GM12878 (cell line): Measurements from ENCODE around the gene ALG10B. TPM values are rescaled to one million over a fixed set of nuclear protein-coding genes. Genes with fewer than 3 reads are reported as not detected.

Experiments
- ATAC-seq: fragments of 200-7000 bp; cut with Tn5 transposase; 3 replicates; pipeline ENCODE4 v1.9.1; 2020; ENCODE audit warnings: mild to moderate bottlenecking, moderate library complexity
- BruUV-seq: library from RNA; stranded (reverse); fragments of 400-500 nt; replicated peaks from 2 replicates; lab custom pipeline; 2021; lab: Mats Ljungman, UMichigan
- CTCF ChIA-PET: fragments of 300-600 bp; sonication (Branson Sonifier 250); formaldehyde crosslinking; extraction: SDS; loops from one replicate; lab custom pipeline; 2021; ENCODE audit warnings: inconsistent platforms; lab: Yijun Ruan, JAX
- POLR2A ChIA-PET: fragments of 350-600 bp; formaldehyde crosslinking; extraction: SDS; loops from one replicate; lab custom pipeline; 2021; ENCODE audit warnings: inconsistent platforms; lab: Charles Lee
- RAD21 ChIA-PET: fragments of 300-600 bp; sonication (Branson Sonifier 250); formaldehyde crosslinking; loops from one replicate; lab custom pipeline; 2023; ENCODE audit warnings: antibody characterized with exemption; ENCODE audit not compliant: unreplicated experiment; lab: Charles Lee
- SMC1A ChIA-PET: fragments of 300-600 bp; sonication (Branson Sonifier 250); formaldehyde crosslinking; loops from one replicate; lab custom pipeline; 2023; ENCODE audit not compliant: unreplicated experiment, uncharacterized antibody; lab: Charles Lee
- DNase-seq: peaks from one replicate; pipeline ENCODE4 v3.0.0-alpha.2; 2011; ENCODE audit warnings: low read depth, low spot score
- FAIRE-seq: peaks from 3 replicates; lab custom pipeline; 2011; peaks lifted over from hg19 to GRCh38; lab: Jason Lieb, UNC
- H2AFZ ChIP-seq: 2 replicates; pipeline ENCODE4 v1.6.0; 2011; ENCODE audit warnings: low read depth, low read length, control low read depth; ENCODE audit not compliant: control insufficient read depth
- H3K27ac ChIP-seq: 2 replicates; pipeline ENCODE4 v1.5.1; 2011; ENCODE audit warnings: control low read depth; ENCODE audit not compliant: control insufficient read depth, insufficient read depth
- H3K27me3 ChIP-seq, 2 experiments: replicated peaks in 1 of 2; 2 replicates each; pipeline versions ENCODE4 v1.6.0 to v1.6.1; 2011; ENCODE audit warnings: low read length in 1 of 2; ENCODE audit not compliant: control insufficient read depth in 2 of 2, insufficient read depth in 2 of 2
- H3K36me3 ChIP-seq, 2 experiments: 2 replicates each; pipeline ENCODE4 v1.5.1; 2011; ENCODE audit warnings: low read length in 1 of 2; ENCODE audit not compliant: control insufficient read depth in 2 of 2, insufficient read depth in 2 of 2
- H3K4me1 ChIP-seq: 2 replicates; pipeline ENCODE4 v1.6.1; 2011; ENCODE audit warnings: mild to moderate bottlenecking, low read length, moderate library complexity, mixed read lengths; ENCODE audit not compliant: control insufficient read depth, insufficient read depth
- H3K4me2 ChIP-seq: 2 replicates; pipeline ENCODE4 v1.6.0; 2011; ENCODE audit warnings: control low read depth; ENCODE audit not compliant: control insufficient read depth, insufficient read depth
- H3K4me3 ChIP-seq: fragments of 200-600 bp; sonication (generic); 2 replicates; pipeline ENCODE4 v1.5.1; 2016
- H3K79me2 ChIP-seq: 2 replicates; pipeline ENCODE4 v1.6.0; 2011; ENCODE audit warnings: low read length; ENCODE audit not compliant: control insufficient read depth, insufficient read depth
- H3K9ac ChIP-seq: 2 replicates; pipeline ENCODE4 v1.8.0; 2011; ENCODE audit warnings: low read length, control low read depth, mixed read lengths; ENCODE audit not compliant: control insufficient read depth, insufficient read depth
- H3K9me3 ChIP-seq: replicated peaks from 3 replicates; pipeline ENCODE4 v1.5.1; 2011; ENCODE audit warnings: mild to moderate bottlenecking, low read length; ENCODE audit not compliant: control insufficient read depth, insufficient read depth
- H4K20me1 ChIP-seq: 2 replicates; pipeline ENCODE4 v1.6.0; 2011; ENCODE audit not compliant: control insufficient read depth, insufficient read depth
- ATF2 ChIP-seq: IDR thresholded peaks from 2 replicates; pipeline ENCODE4 v1.6.1; 2012; ENCODE audit warnings: low read length, inconsistent platforms
- BACH1 ChIP-seq: fragments of 450-650 bp; IDR thresholded peaks from 2 replicates; pipeline ENCODE4 v1.6.1; 2017; ENCODE audit warnings: mild to moderate bottlenecking, borderline replicate concordance
- BCL11A ChIP-seq: IDR thresholded peaks from 2 replicates; pipeline ENCODE4 v1.6.1; 2011; ENCODE audit warnings: low read depth, low read length
- BMI1 ChIP-seq: fragments of 450-650 bp; IDR thresholded peaks from 2 replicates; pipeline ENCODE4 v1.6.1; 2016; ENCODE audit warnings: mild to moderate bottlenecking, moderate library complexity, borderline replicate concordance
- CEBPB ChIP-seq, 2 experiments: fragments of 150-350 bp in 1 of 2; IDR thresholded peaks; 2 replicates each; pipeline ENCODE4 v1.6.1; 2012 to 2014; ENCODE audit warnings: low read depth in 2 of 2, low read length in 2 of 2, borderline replicate concordance in 1 of 2, inconsistent platforms in 1 of 2
- CREB1 ChIP-seq: IDR thresholded peaks from 2 replicates; pipeline ENCODE4 v1.6.1; 2012; ENCODE audit warnings: low read depth, mild to moderate bottlenecking, inconsistent platforms
- IKZF1 ChIP-seq: fragments of 450-650 bp; conservative IDR thresholded peaks from 2 replicates; pipeline ENCODE4 v1.6.1; 2017; ENCODE audit warnings: antibody characterized with exemption, mild to moderate bottlenecking
- IRF3 ChIP-seq: fragments of 450-650 bp; IDR thresholded peaks from 2 replicates; pipeline ENCODE4 v1.6.1; 2014; ENCODE audit warnings: mild to moderate bottlenecking
- JUND ChIP-seq: IDR thresholded peaks from 2 replicates; pipeline ENCODE4 v1.6.1; 2012; ENCODE audit warnings: low read depth, mild to moderate bottlenecking, low read length, improper control_type of control experiment, moderate library complexity
- MEF2A ChIP-seq: IDR thresholded peaks from 2 replicates; pipeline ENCODE4 v1.6.1; 2011; ENCODE audit warnings: low read depth, mild to moderate bottlenecking, low read length, moderate library complexity; ENCODE audit not compliant: insufficient read depth
- MTA2 ChIP-seq: fragments of 450-650 bp; IDR thresholded peaks from 2 replicates; pipeline ENCODE4 v1.6.1; 2016; ENCODE audit warnings: low read depth, mild to moderate bottlenecking, moderate library complexity
- MTA3 ChIP-seq: IDR thresholded peaks from 2 replicates; pipeline ENCODE4 v1.6.1; 2012; ENCODE audit warnings: low read length, inconsistent platforms, borderline replicate concordance
- MYB ChIP-seq: fragments of 150-350 bp; IDR thresholded peaks from 2 replicates; pipeline ENCODE4 v1.6.1; 2014; ENCODE audit warnings: mild to moderate bottlenecking, low read depth, low read length, borderline replicate concordance
- NFIC ChIP-seq: IDR thresholded peaks from 2 replicates; pipeline ENCODE4 v1.6.1; 2012; ENCODE audit warnings: low read depth, mild to moderate bottlenecking, inconsistent platforms, low read length, moderate library complexity
- NFYB ChIP-seq: IDR thresholded peaks from 2 replicates; pipeline ENCODE4 v1.6.1; 2011; ENCODE audit warnings: low read depth, mild to moderate bottlenecking, low read length, improper control_type of control experiment, moderate library complexity; ENCODE audit not compliant: insufficient read depth
- PML ChIP-seq: IDR thresholded peaks from 2 replicates; pipeline ENCODE4 v1.6.1; 2012; ENCODE audit warnings: low read length, inconsistent platforms
- RELB ChIP-seq: fragments of 450-650 bp; IDR thresholded peaks from 2 replicates; pipeline ENCODE4 v1.6.1; 2017; ENCODE audit warnings: low read depth, mild to moderate bottlenecking, moderate library complexity
- STAT3 ChIP-seq: IDR thresholded peaks from 2 replicates; pipeline ENCODE4 v1.6.1; 2011; ENCODE audit warnings: low read depth, low read length, improper control_type of control experiment
- YY1 ChIP-seq: IDR thresholded peaks from 2 replicates; pipeline ENCODE4 v1.6.1; 2011; ENCODE audit warnings: low read depth, mild to moderate bottlenecking, low read length
- ZNF622 ChIP-seq: fragments of 450-650 bp; IDR thresholded peaks from 2 replicates; pipeline ENCODE4 v1.6.1; 2017; ENCODE audit warnings: mild to moderate bottlenecking, inconsistent platforms
- WGBS: methylation state at CpG from one replicate; pipeline ENCODE4 v1.1.6; 2016; ENCODE audit warnings: low lambda C conversion rate; ENCODE audit not compliant: insufficient replicate concordance, insufficient coverage; ENCODE audit errors: missing lambda C conversion rate; 5-methylcytosine and 5-hydroxymethylcytosine counted together
- in situ Hi-C: fragments of 300-500 bp; cut with MboI; formaldehyde crosslinking; loops from 9 replicates; pipeline ENCODE4 v1.14.3; 2018; ENCODE audit warnings: mixed read lengths
- intact Hi-C: fragments of 100-400 bp; cut with micrococcal nuclease; formaldehyde crosslinking; loops from one replicate; pipeline ENCODE4 v1.14.2; 2022; ENCODE audit not compliant: unreplicated experiment
- polyA plus RNA-seq, 11 experiments: library from polyadenylated mRNA; depleted of rRNA in 4 of 11; unstranded in 6 of 11; stranded (reverse) in 5 of 11; fragments of >200 nt; fragmentation: Nextera tagmentation in 4 of 11; fragmentation: Illumina TruSeq in 1 of 11; extraction: Ambion mirVana in 4 of 11; extraction: Trizol in 1 of 11; gene quantifications; 1 replicate in 1 of 11; 2 replicates in 10 of 11; pipeline versions ENCODE4 v1.2.1 to v1.2.3, GENCODE V29; 2011 to 2016; ENCODE audit warnings: inconsistent platforms in 2 of 11, missing spikeins in 2 of 11, low read depth in 1 of 11
- total RNA-seq, 4 experiments: library from RNA; depleted of rRNA in 3 of 4; stranded (reverse); fragments of >200 nt in 3 of 4; fragmentation: Illumina TruSeq in 1 of 4; extraction: Trizol in 1 of 4; gene quantifications; 2 replicates each; pipeline versions ENCODE4 v1.2.1 to v1.2.3, GENCODE V29; 2013 to 2021

Gene ALG10B
- total and polyA plus RNA-seq, 10 of the 15 experiments (the other 5 are each of a cell fraction or from before 2014, with no cell fraction given), result 2.0 to 23.7 (median 8.8) TPM

- Histone ChIP-seq H2AFZ (peak overlapping the region; percentile 66), H3K27ac (peak overlapping the region; percentile 77), H3K79me2 (no peaks in the 10 kb centered on the region), H3K4me1 (peaks cover 5% of the 10 kb centered on the region), H3K27me3 (no peaks in the 10 kb centered on the region), H3K4me2 (peak overlapping the region; percentile 48; the same call in 1 of the 2 replicates), H3K9me3 (no peaks in the 10 kb centered on the region), H3K36me3 (no peaks in the 10 kb centered on the region), H3K9ac (no peak overlapping the region; the same call in 1 of the 2 replicates), H4K20me1 (no peaks in the 10 kb centered on the region), H3K4me3 (peak overlapping the region; percentile 2; the same call in 1 of the 2 replicates)
- POLR2A ChIA-PET, result interaction anchor here (1.3 kb wide), 1 partner anchor 556 kb away, joined by 8 read pairs; the partner anchor contains the start of gene CPNE8
- 25% methylated on average over 4 of the region's 4 CpGs for WGBS
- no TSS peak for BruUV-seq
- CTCF ChIA-PET, result interaction anchor here (0.8 to 1.4 kb wide), 3 partner anchors 556 to 561 kb away, joined by 3 to 7 read pairs (median 3); no protein-coding TSS in a partner anchor
- SMC1A ChIA-PET, result interaction anchor here (0.6 to 1.3 kb wide), 11 partner anchors 11 to 556 kb away, joined by 3 to 7 read pairs (median 3); partner anchors contain the start of gene CPNE8
- intact Hi-C loops (loop anchor here (2.0 to 10.0 kb wide), 2 partner anchors 304 to 424 kb away; no protein-coding TSS in a partner anchor), in situ Hi-C loops (no loop called here)
- RAD21 ChIA-PET, result interaction anchor here (0.6 to 1.4 kb wide), 13 partner anchors 9 to 555 kb away, joined by 3 to 14 read pairs (median 3); partner anchors contain the start of gene CPNE8
- ATAC-seq (peak; percentile 100), FAIRE-seq (no peak), DNase-seq (peak; percentile 78)
- TF ChIP-seq JUND (peak; percentile 83; the same call in 1 of the 2 replicates), NFIC (peak; percentile 97), MTA3 (peak; percentile 77; the same call in 1 of the 2 replicates), YY1 (no peak), MTA2 (peak; percentile 93), BMI1 (peak; percentile 86), CEBPB (IDR thresholded peaks at IDR 0.05; ENCODE audit: borderline replicate concordance in 1 of 2, low read depth in 2 of 2, low read length in 2 of 2) (peak in 1 of 2 experiments; percentile 68; a peak in 1 of 4 replicates), IRF3 (no peak), ZNF622 (no peak), PML (peak; percentile 81; the same call in 1 of the 2 replicates), NFYB (no peak), IKZF1 (peak; percentile 81), BACH1 (peak; percentile 82; the same call in 1 of the 2 replicates), RELB (peak; percentile 97), BCL11A (peak; percentile 96), MYB (no peak; the same call in 1 of the 2 replicates), ATF2 (peak; percentile 99), STAT3 (no peak), MEF2A (peak; percentile 80), CREB1 (peak; percentile 72)
Measured at GRCh38 chr12:38350342-38351174, 34.0 kb downstream of the ALG10B start.
